ENCODE measurements around the gene TRIO.

Gene TRIO

DNA sequence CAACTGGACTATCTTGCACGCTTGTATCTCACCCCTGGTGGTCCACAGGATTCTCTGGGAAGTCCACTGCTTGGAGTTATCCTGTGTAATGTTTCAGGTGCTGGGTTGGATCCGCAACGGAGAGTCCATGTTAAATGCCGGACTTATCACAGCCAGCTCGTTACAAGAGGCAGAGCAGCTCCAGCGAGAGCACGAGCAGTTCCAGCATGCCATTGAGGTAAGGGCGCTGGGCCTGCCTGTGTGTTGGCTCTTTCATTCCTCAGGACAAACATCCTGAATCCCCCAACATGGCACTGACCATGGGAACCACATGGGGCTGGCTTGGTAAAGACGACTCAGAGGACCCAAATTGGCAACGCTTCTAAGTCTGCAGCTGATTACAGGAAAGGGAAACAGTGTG is 223.6 kb downstream of the TRIO start:
- Histone ChIP-seq H3K4me2 (ENCODE audit: low read length) (no peak overlapping the region), H3F3A (ENCODE audit: control insufficient read depth, insufficient read depth) (peaks cover 4% of the 10 kb centered on the region; the same call in 1 of the 2 replicates), H3K4me1 (ENCODE audit: control insufficient read depth, low read length) (peaks cover 5% of the 10 kb centered on the region), H3K4me3 (ENCODE audit: low read length) (no peak overlapping the region), H3K36me3 (ENCODE audit: control insufficient read depth, low read length) (peaks cover 68% of the 10 kb centered on the region), H3K27me3 (ENCODE audit: control insufficient read depth, low read length) (no peaks in the 10 kb centered on the region), H3K9me2 (replicated peaks; ENCODE audit: control insufficient read depth, low read length) (no peaks in the 10 kb centered on the region), H3K79me2 (ENCODE audit: control insufficient read depth, low read length) (no peaks in the 10 kb centered on the region), H3K9me3 (ENCODE audit: control insufficient read depth, insufficient read depth, low read length) (no peaks in the 10 kb centered on the region), H4K20me1 (ENCODE audit: control insufficient read depth, insufficient read depth, low read depth, low read length) (no peaks in the 10 kb centered on the region), H3K27ac (ENCODE audit: low read depth, low read length) (no peak overlapping the region)
- TF ChIP-seq, protein P1, sequence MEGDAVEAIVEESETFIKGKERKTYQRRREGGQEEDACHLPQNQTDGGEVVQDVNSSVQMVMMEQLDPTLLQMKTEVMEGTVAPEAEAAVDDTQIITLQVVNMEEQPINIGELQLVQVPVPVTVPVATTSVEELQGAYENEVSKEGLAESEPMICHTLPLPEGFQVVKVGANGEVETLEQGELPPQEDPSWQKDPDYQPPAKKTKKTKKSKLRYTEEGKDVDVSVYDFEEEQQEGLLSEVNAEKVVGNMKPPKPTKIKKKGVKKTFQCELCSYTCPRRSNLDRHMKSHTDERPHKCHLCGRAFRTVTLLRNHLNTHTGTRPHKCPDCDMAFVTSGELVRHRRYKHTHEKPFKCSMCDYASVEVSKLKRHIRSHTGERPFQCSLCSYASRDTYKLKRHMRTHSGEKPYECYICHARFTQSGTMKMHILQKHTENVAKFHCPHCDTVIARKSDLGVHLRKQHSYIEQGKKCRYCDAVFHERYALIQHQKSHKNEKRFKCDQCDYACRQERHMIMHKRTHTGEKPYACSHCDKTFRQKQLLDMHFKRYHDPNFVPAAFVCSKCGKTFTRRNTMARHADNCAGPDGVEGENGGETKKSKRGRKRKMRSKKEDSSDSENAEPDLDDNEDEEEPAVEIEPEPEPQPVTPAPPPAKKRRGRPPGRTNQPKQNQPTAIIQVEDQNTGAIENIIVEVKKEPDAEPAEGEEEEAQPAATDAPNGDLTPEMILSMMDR (IDR thresholded peaks at IDR 0.05; ENCODE audit: low read depth, low read length, poor library complexity, severe bottlenecking) = no peak
- TF ChIP-seq EZH2phosphoT487 (IDR thresholded peaks at IDR 0.05; ENCODE audit: borderline replicate concordance, low read length) = no peak

DNA sequence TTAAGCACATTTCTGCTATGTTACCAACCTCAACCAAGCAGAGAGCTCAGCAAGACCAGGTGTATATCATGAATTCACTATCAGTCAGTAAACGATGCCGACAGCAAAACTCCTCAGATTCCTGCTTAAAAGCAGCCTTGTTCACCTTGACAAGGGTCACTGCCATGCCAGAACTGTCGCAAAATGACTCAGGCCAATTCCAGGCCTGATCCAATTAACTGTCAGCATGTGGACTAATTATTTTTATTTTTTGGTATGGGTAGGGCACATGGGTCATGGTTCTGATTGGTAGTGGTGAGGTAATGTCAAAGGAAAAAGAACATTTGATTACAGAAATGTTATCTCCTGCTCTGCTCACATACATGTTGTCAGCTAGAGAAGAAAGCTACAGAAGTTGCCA is 224.2 kb downstream of the TRIO start:
- no peaks in the 10 kb centered on the region for H3K27me3 ChIP-seq (ENCODE audit: control insufficient read depth, low read length)
- H3K36me3 ChIP-seq (ENCODE audit: control insufficient read depth, low read length) = peaks cover 68% of the 10 kb centered on the region
- no peak overlapping the region for H3K27ac ChIP-seq (ENCODE audit: low read depth, low read length)
- peaks cover 5% of the 10 kb centered on the region for H3K4me1 ChIP-seq (ENCODE audit: control insufficient read depth, low read length)
- H3F3A ChIP-seq (ENCODE audit: control insufficient read depth, insufficient read depth) = peaks cover 4% of the 10 kb centered on the region; the same call in 1 of the 2 replicates
- H3K4me2 ChIP-seq (ENCODE audit: low read length) = no peak overlapping the region
- no peaks in the 10 kb centered on the region for H3K79me2 ChIP-seq (ENCODE audit: control insufficient read depth, low read length)
- no peaks in the 10 kb centered on the region for H4K20me1 ChIP-seq (ENCODE audit: control insufficient read depth, insufficient read depth, low read depth, low read length)
- H3K4me3 ChIP-seq (ENCODE audit: low read length) = no peak overlapping the region
- H3K9me2 ChIP-seq (replicated peaks; ENCODE audit: control insufficient read depth, low read length) = no peaks in the 10 kb centered on the region
- TF ChIP-seq EZH2phosphoT487 (IDR thresholded peaks at IDR 0.05; ENCODE audit: borderline replicate concordance, low read length) = no peak
- TF ChIP-seq, protein P1 (IDR thresholded peaks at IDR 0.05; ENCODE audit: low read depth, low read length, poor library complexity, severe bottlenecking) = no peak
- no peaks in the 10 kb centered on the region for H3K9me3 ChIP-seq (ENCODE audit: control insufficient read depth, insufficient read depth, low read length)

DNA sequence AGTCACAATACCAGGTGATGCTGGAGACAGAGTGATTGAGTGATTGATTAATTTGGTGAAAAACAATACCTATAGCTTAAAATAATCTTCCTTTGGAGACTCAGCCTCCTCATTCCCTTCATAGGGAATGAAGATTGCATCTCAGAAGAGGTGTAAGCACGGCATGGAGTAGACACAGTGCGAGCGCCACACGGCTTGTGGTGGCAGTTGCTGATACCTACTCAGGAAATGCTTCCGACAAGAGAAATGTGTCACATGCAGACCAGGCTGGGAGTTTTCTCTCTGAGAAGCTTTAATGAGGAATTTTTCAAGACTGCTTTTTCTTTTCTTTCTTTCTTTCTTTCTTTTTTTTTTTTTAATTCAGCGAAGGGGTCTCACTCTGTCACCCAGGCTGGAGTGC is 226.6 kb downstream of the TRIO start:
- TF ChIP-seq, protein P1 (IDR thresholded peaks at IDR 0.05; ENCODE audit: low read depth, low read length, poor library complexity, severe bottlenecking) = no peak
- no peak for TF ChIP-seq EZH2phosphoT487 (IDR thresholded peaks at IDR 0.05; ENCODE audit: borderline replicate concordance, low read length)
- peaks cover 63% of the 10 kb centered on the region for H3K36me3 ChIP-seq (ENCODE audit: control insufficient read depth, low read length)
- H3F3A ChIP-seq (ENCODE audit: control insufficient read depth, insufficient read depth) = peaks cover 6% of the 10 kb centered on the region; the same call in 1 of the 2 replicates
- no peaks in the 10 kb centered on the region for H4K20me1 ChIP-seq (ENCODE audit: control insufficient read depth, insufficient read depth, low read depth, low read length)
- peaks cover 10% of the 10 kb centered on the region for H3K4me1 ChIP-seq (ENCODE audit: control insufficient read depth, low read length)
- no peak overlapping the region for H3K27ac ChIP-seq (ENCODE audit: low read depth, low read length)
- H3K4me3 ChIP-seq (ENCODE audit: low read length) = no peak overlapping the region
- H3K9me2 ChIP-seq (replicated peaks; ENCODE audit: control insufficient read depth, low read length) = no peaks in the 10 kb centered on the region
- H3K27me3 ChIP-seq (ENCODE audit: control insufficient read depth, low read length) = no peaks in the 10 kb centered on the region
- no peaks in the 10 kb centered on the region for H3K79me2 ChIP-seq (ENCODE audit: control insufficient read depth, low read length)
- H3K9me3 ChIP-seq (ENCODE audit: control insufficient read depth, insufficient read depth, low read length) = no peaks in the 10 kb centered on the region
- H3K4me2 ChIP-seq (ENCODE audit: low read length) = no peak overlapping the region
